ENCODE measurements around the gene WDR70.
A peak's percentile ranks its signal among the peaks of the same experiment; 100 is the strongest.
"Not testable (repeated sequence)": the region's sequence is repeated elsewhere in the genome, so short reads cannot be mapped to it uniquely, and the experiment has no call there.

WDR70 gene

DNA sequence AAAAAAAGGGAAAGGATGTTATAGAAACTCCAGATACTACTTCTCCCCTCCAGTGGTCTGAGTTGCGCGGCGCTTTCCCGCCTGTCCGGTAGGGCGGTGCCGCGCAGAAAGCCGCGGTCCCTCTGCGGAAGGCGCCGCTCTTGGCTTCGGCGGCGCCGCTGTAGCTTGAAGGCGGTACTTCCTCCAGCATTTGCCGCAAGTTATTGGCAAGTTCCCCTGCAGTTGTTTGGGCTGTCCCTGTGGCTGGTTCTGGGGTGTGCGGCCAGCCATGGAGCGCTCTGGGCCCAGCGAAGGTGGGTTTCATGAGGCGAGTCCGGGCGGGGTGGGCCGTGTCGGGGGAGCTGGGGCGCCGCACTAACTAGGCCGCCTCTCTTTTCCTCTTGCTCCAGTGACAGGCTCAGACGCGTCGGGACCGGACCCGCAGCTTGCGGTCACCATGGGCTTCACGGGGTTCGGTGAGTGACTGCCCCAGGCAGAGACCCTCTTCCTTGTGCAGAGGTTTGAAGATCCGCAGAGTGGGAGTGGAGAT is at the start of gene WDR70:
Gene WDR70, plus strand, starts transcription at position 219 of the 529 bp plus-strand sequence. Its CDS starts 50 bp downstream, at position 269.
- DNase-seq (ENCODE audit: low spot score): peak; percentile 90

- DNase-seq (ENCODE audit: low spot score): not testable (repeated sequence)
Measured at GRCh38 chr5:37334754-37335153, 44.4 kb upstream of the WDR70 start.

DNA sequence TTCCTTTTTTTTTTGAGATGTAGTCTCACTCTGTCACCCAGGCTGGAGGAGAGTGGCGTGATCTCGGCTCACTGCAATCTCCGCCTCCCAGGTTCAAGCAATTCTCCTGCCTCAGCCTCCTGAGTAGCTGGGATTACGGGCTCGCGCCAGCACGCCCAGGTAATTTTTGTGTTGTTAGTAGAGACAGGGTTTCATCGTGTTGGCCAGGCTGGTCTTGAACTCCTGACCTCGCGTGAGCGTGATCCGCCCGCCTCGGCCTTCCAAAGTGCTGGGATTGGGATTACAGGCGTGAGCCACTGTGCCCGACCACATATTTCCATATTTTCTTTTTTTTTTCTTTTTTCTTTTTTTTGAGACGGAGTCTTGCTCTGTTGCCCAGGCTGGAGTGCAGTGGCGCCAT is 36.4 kb upstream of the WDR70 start:
- not testable (repeated sequence) for DNase-seq (ENCODE audit: low spot score)

DNA sequence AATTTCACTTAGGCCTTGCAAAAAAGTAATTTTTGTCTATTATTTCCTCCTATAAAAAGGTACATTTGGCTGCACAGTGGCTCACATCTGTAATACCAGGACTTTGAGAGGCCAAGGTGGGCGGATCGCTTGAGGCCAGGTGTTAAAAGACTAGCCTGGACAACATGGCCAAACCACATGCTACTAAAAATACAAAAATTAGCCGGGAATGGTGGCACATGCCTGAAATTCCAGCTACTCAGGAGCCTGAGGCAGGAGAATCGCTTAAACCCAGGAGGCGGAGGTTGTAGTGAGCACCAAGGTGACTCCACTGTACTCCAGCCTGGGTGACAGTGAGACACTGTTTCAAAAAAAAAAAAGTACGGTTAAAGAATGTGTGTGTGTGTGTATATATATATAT is 24.0 kb upstream of the WDR70 start:
- no peak for DNase-seq (ENCODE audit: low spot score)

DNA sequence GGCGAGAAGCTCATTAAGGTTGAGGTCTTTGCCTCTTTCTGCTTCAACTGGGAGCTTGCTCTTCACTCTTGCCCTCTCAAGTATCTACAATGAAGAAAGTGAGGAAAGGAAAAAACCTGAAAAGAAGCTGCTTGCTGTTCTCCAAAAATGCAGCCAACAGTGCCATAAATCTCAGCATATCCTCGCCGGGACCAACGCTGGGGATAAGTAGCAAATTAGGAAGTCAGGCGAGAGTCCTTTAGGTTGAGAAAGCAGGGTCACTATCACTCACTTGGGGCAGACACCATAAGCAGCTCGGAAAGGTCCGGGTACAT is 8.6 kb upstream of the WDR70 start:
- DNase-seq (ENCODE audit: low spot score): no peak

- peak; percentile 96 for DNase-seq (ENCODE audit: low spot score)
Measured at GRCh38 chr5:37370864-37371726, 8.0 kb upstream of the WDR70 start, which contains the start of gene NUP155. Gene NUP155 (minus strand): TSS chr5:37371106. CDS start chr5:37370977, 129 bp downstream.

DNA sequence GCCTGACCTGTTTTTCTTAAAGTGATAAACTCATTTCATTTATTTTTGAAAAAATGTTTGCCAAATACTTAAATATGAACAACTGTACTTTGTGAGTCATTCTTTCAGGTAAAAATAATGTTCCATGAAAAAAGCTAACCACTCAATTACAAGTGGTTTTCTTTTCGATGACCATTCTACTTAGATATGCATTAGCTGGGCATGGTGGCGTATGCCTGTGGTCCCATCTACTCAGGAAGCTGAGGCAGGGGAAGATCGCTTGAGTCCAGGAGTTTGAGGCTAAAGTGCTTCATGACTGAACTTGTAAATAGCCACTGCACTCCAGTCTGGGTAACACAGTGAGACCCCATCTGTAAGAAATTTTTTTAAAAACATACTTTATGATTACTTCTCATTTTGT is 4.0 kb upstream of the WDR70 start:
- no peak for DNase-seq (ENCODE audit: low spot score)

DNA sequence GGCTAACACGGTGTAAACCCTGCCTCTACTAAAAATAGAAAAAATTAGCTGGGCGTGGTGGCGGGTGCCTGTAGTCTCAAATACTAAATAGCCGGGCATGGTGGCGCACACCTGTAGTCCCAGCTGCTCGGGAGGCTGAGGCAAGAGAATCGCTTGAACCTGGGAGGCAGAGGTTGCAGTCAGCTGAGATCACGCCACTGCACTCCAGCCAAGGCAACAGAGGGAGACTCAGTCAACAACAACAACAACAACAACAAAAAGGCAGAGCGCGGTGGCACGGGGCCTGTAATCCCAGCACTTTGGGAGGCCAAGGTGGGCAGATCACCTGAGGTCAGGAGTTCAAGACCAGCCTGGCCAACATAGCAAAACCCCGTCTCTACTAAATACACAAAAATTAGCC is 1.1 kb upstream of the WDR70 start:
- not testable (repeated sequence) for DNase-seq (ENCODE audit: low spot score)

DNA sequence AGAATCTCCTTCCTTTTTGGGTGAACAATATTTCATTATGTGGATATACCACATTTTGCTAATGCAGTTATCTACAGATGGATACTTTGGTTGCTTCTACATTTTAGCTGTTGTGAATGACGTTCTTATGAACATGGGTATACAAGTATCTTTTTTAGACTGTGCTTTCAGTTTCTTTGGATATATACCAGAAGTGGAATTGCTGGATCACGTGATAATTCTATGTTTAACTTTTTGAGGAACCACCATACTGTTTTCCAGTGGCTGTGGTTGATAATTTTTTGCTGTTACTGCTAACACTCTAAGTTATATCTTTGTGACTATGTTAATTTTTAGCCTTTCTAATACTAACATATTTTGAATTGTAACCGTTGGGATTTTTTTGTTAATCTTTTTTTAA is 12.5 kb downstream of the WDR70 start:
- no peak for DNase-seq (ENCODE audit: low spot score)

GRCh38 chr5:37396352-37396751 is 17.2 kb downstream of the WDR70 start:
- no peak for DNase-seq (ENCODE audit: low spot score)

- DNase-seq (ENCODE audit: low spot score): no peak
Measured at GRCh38 chr5:37400501-37400900, 21.4 kb downstream of the WDR70 start.

- DNase-seq (ENCODE audit: low spot score): no peak
Measured at GRCh38 chr5:37412515-37412914, 33.4 kb downstream of the WDR70 start.

GRCh38 chr5:37415456-37415855 is 36.3 kb downstream of the WDR70 start:
- not testable (repeated sequence) for DNase-seq (ENCODE audit: low spot score)

- DNase-seq (ENCODE audit: low spot score): no peak
Measured at GRCh38 chr5:37417347-37417746, 38.2 kb downstream of the WDR70 start.

GRCh38 chr5:37424441-37424840 is 45.3 kb downstream of the WDR70 start:
- no peak for DNase-seq (ENCODE audit: low spot score)

DNA sequence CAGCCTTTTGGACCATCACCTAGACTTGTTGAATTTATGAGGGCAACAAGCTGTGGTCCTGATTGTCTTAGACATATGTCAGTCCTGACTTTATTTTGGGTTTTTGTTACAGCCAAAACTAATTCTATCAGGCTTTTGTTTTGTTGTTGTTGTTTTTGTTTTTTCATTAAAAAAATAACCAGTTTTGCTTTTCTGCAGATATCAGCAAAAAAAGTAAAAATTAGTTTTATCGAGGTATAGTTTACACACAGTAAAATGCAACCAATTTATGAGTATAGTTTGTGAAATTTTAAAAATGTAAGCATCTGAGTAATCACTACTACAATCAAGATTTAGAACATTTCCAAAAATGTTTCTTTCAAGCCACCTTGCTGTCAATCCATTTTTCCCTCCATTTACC is 48.9 kb downstream of the WDR70 start:
- no peak for DNase-seq (ENCODE audit: low spot score)

DNA sequence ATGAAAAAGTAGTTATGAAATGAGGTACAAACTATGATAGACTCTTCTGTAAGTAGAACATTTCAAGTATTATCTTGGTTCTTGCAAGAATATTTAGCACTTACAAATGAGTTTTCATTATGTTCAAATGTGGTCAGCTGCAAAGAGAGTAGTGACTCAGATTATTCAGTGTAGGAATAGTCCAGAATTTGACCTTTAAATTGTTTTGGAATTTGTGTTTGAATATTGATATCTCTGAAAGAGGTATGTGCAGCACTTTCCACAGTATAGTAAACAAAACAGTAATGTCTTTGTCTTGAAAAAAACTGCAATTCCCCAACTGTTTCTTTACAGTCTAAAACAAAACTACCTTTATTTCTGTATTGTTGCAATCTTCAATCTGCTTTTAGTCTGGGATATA is 56.1 kb downstream of the WDR70 start:
- DNase-seq (ENCODE audit: low spot score): peak; percentile 7

- DNase-seq (ENCODE audit: low spot score): no peak
Measured at GRCh38 chr5:37436146-37436934, 57.2 kb downstream of the WDR70 start.

DNA sequence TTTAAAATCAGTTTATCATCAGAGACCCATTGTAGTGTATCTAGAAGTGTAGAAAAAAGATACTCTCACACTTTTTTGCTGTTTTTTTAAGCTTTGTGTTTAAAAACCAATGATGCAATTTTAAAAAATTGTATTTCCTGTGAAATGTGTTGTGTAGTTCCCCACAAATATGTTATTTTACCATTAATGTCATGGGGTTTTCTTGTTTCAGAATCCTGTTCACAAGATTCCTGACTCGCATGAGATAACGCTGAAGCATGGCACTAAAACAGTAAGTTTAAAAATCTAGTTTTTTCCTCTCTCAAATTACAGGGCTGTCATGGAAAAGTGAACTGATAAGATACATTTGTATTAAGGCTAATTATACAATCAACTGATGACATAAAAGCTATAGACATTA is 58.6 kb downstream of the WDR70 start:
- no peak for DNase-seq (ENCODE audit: low spot score)

DNA sequence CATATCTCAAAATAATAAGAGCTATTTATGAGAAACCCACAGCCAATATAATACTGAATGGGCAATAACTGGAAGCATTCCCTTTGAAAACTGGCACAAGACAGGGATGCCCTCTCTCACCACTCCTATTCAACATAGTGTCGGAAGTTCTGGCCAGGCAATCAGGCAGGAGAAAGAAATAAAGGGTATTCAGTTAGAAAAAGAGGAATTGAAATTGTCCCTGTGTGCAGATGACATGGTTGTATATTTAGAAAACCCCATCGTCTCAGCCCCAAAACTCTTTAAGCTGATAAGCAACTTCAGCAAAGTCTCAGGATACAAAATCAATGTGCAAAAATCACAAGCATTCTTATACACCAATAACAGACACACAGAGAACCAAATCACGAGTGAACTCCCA is 66.7 kb downstream of the WDR70 start:
- DNase-seq (ENCODE audit: low spot score): not testable (repeated sequence)

GRCh38 chr5:37448941-37449340 is 69.8 kb downstream of the WDR70 start:
- DNase-seq (ENCODE audit: low spot score): no peak

GRCh38 chr5:37451991-37452390 is 72.9 kb downstream of the WDR70 start:
- DNase-seq (ENCODE audit: low spot score): not testable (repeated sequence)

GRCh38 chr5:37453252-37453651 is 74.1 kb downstream of the WDR70 start:
- not testable (repeated sequence) for DNase-seq (ENCODE audit: low spot score)

Measured in AG20443 (cell line).